CD14-positive monocyte (primary cell): Measurements from ENCODE around the gene LGALSL. TPM values are rescaled to one million over a fixed set of nuclear protein-coding genes. Genes with fewer than 3 reads are reported as not detected.

Source experiments
- DNase-seq, 3 donors: peaks; one replicate each; pipeline ENCODE4 v3.0.0-alpha.2; 2011 to 2022
- H2AFZ ChIP-seq: 2 replicates; pipeline ENCODE4 v1.6.0; 2012; ENCODE audit warnings: mild to moderate bottlenecking, low read depth, low read length, inconsistent platforms; ENCODE audit not compliant: insufficient read depth, poor library complexity, severe bottlenecking
- H3K27ac ChIP-seq, 2 donors: 1 replicate in 1 of 2; 2 replicates in 1 of 2; pipeline ENCODE4 v1.5.1; 2012 to 2013; ENCODE audit warnings: low read length in 2 of 2, control low read depth in 1 of 2, inconsistent platforms in 1 of 2, low read depth in 1 of 2, mild to moderate bottlenecking in 1 of 2
- H3K27me3 ChIP-seq, 2 donors: one replicate each; pipeline versions ENCODE4 v1.6.0 to v1.6.1; 2011 to 2013; ENCODE audit warnings: low read length in 2 of 2; ENCODE audit not compliant: control insufficient read depth in 2 of 2, insufficient read depth in 2 of 2
- H3K36me3 ChIP-seq, 2 donors: replicated peaks in 1 of 2; 1 replicate in 1 of 2; 2 replicates in 1 of 2; pipeline versions ENCODE4 v1.5.1 to v1.6.1; 2012 to 2013; ENCODE audit warnings: low read length in 2 of 2, control low read depth in 1 of 2, inconsistent platforms in 1 of 2, mild to moderate bottlenecking in 1 of 2; ENCODE audit not compliant: insufficient read depth in 2 of 2, control insufficient read depth in 1 of 2
- H3K4me1 ChIP-seq, 2 donors: 1 replicate in 1 of 2; 2 replicates in 1 of 2; pipeline versions ENCODE4 v1.5.1 to v1.6.1; 2012 to 2013; ENCODE audit warnings: low read length in 2 of 2, control low read depth in 1 of 2, inconsistent platforms in 1 of 2, mild to moderate bottlenecking in 1 of 2, moderate library complexity in 1 of 2; ENCODE audit not compliant: insufficient read depth in 2 of 2, control insufficient read depth in 1 of 2
- H3K4me2 ChIP-seq: replicated peaks from 2 replicates; pipeline ENCODE3; 2012; ENCODE audit warnings: low read length, moderate library complexity, mild to moderate bottlenecking; ENCODE audit not compliant: poor library complexity, severe bottlenecking; ENCODE audit errors: extremely low read depth
- H3K4me3 ChIP-seq, 3 experiments: fragments of 200-600 bp in 1 of 3; sonication (generic) in 1 of 3; replicated peaks in 1 of 3; 1 replicate in 2 of 3; 2 replicates in 1 of 3; pipeline ENCODE4 v1.5.1; 2011 to 2013; ENCODE audit warnings: low read length in 3 of 3, mild to moderate bottlenecking in 3 of 3, control low read depth in 2 of 3, low read depth in 2 of 3, inconsistent platforms in 1 of 3, moderate library complexity in 1 of 3
- H3K79me2 ChIP-seq: 2 replicates; pipeline ENCODE4 v1.6.0; 2012; ENCODE audit warnings: mild to moderate bottlenecking, control low read depth, inconsistent platforms, low read length, moderate library complexity; ENCODE audit not compliant: insufficient read depth
- H3K9ac ChIP-seq: 2 replicates; pipeline ENCODE4 v1.6.0; 2017; ENCODE audit warnings: low read length, mild to moderate bottlenecking; ENCODE audit not compliant: insufficient read depth, poor library complexity, severe bottlenecking
- H3K9me3 ChIP-seq, 2 donors: replicated peaks in 1 of 2; 1 replicate in 1 of 2; 2 replicates in 1 of 2; pipeline versions ENCODE4 v1.5.1 to v1.6.1; 2012 to 2013; ENCODE audit warnings: low read length in 2 of 2, control low read depth in 1 of 2; ENCODE audit not compliant: control insufficient read depth in 1 of 2, insufficient read depth in 1 of 2
- H4K20me1 ChIP-seq: 2 replicates; pipeline ENCODE4 v1.6.0; 2012; ENCODE audit warnings: mild to moderate bottlenecking, low read length, control low read depth, moderate library complexity; ENCODE audit not compliant: insufficient read depth
- H3K27ac Mint-ChIP-seq, 7 donors: one replicate each; pipeline ENCODE4 v1.8.0; 2020; ENCODE audit warnings: mild to moderate bottlenecking in 7 of 7, mixed read lengths in 7 of 7, moderate library complexity in 6 of 7, inconsistent platforms in 2 of 7
- H3K27me3 Mint-ChIP-seq, 3 donors: one replicate each; pipeline ENCODE4 v1.8.0; 2021 to 2022; ENCODE audit warnings: low read depth in 3 of 3, mild to moderate bottlenecking in 3 of 3, mixed read lengths in 3 of 3, moderate library complexity in 3 of 3, inconsistent platforms in 1 of 3
- H3K36me3 Mint-ChIP-seq, 2 donors: one replicate each; pipeline ENCODE4 v1.8.0; 2020; ENCODE audit warnings: mixed read lengths in 2 of 2, inconsistent platforms in 1 of 2, mild to moderate bottlenecking in 1 of 2
- H3K4me1 Mint-ChIP-seq: one replicate; pipeline ENCODE4 v1.8.0; 2020; ENCODE audit warnings: mild to moderate bottlenecking, mixed read lengths
- H3K4me3 Mint-ChIP-seq, 2 donors: one replicate each; pipeline ENCODE4 v1.8.0; 2020; ENCODE audit warnings: mild to moderate bottlenecking in 2 of 2, mixed read lengths in 2 of 2, moderate library complexity in 1 of 2
- H3K9me3 Mint-ChIP-seq, 7 donors: one replicate each; pipeline ENCODE4 v1.8.0; 2020 to 2022; ENCODE audit warnings: mixed read lengths in 7 of 7, mild to moderate bottlenecking in 6 of 7, moderate library complexity in 6 of 7, inconsistent platforms in 2 of 7
- WGBS: methylation state at CpG from one replicate; pipeline ENCODE4 v1.1.5; 2013; ENCODE audit warnings: missing lambda C conversion rate; ENCODE audit not compliant: insufficient coverage; 5-methylcytosine and 5-hydroxymethylcytosine counted together
- intact Hi-C, 2 donors: fragments of 100-400 bp; cut with micrococcal nuclease; formaldehyde crosslinking; loops; one replicate each; pipeline versions ENCODE4 v1.15.0 to v1.15.1; 2023
- polyA plus RNA-seq, 3 donors: library from polyadenylated mRNA; depleted of rRNA in 1 of 3; unstranded in 2 of 3; stranded (reverse) in 1 of 3; fragments of 300-500 nt in 2 of 3; fragments of >200 nt in 1 of 3; fragmentation: Illumina TruSeq in 2 of 3; gene quantifications; 1 replicate in 2 of 3; 2 replicates in 1 of 3; pipeline ENCODE4 v1.2.3, GENCODE V29; 2012 to 2021
- TF ChIP-seq, protein P1 (sequence below): fragments of 200-600 bp; IDR thresholded peaks from one replicate; pipeline ENCODE4 v1.8.0; 2022; ENCODE audit warnings: antibody characterized with exemption, mild to moderate bottlenecking

LGALSL gene
- polyA plus RNA-seq, 3 donors: 0.04 to 0.30 (median 0.22) TPM

DNA sequence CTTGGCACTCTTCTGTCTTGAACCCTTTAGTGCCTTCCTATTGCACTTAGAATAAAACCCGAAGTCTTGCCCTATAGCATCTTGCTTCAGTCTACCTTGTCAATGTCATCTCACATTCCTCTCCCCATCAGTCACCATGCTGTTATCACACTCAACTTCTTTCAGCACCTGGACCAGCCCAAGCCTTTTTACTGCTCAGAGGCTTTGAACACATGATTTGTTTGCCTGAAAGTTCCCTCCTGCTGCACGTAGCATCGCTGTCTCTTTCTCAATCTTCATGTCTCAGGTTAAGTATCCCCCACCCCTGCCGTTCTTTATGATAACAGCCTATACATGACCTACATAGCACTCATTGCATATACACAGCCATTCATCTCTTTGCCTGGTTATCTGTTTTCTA is 41.3 kb upstream of the LGALSL start:
- no peak overlapping the region for H3K9ac ChIP-seq
- Mint-ChIP-seq H3K4me1 (peaks cover 25% of the 10 kb centered on the region), H3K36me3 (no peaks in the 10 kb centered on the region), H3K4me3 (no peak overlapping the region), H3K27ac (no peak overlapping the region), H3K27me3 (no peaks in the 10 kb centered on the region), H3K9me3 (no peaks in the 10 kb centered on the region)
- no peak overlapping the region for H3K4me2 ChIP-seq
- WGBS: 94% methylated on average over 4 of the region's 4 CpGs
- intact Hi-C loops: no loop called here
- H3K9me3 ChIP-seq: no peaks in the 10 kb centered on the region
- no peak overlapping the region for H3K27ac ChIP-seq
- peaks cover 16 to 18% of the 10 kb centered on the region in 2 donors for H3K4me1 ChIP-seq
- DNase-seq: no peak
- TF ChIP-seq, protein P1, sequence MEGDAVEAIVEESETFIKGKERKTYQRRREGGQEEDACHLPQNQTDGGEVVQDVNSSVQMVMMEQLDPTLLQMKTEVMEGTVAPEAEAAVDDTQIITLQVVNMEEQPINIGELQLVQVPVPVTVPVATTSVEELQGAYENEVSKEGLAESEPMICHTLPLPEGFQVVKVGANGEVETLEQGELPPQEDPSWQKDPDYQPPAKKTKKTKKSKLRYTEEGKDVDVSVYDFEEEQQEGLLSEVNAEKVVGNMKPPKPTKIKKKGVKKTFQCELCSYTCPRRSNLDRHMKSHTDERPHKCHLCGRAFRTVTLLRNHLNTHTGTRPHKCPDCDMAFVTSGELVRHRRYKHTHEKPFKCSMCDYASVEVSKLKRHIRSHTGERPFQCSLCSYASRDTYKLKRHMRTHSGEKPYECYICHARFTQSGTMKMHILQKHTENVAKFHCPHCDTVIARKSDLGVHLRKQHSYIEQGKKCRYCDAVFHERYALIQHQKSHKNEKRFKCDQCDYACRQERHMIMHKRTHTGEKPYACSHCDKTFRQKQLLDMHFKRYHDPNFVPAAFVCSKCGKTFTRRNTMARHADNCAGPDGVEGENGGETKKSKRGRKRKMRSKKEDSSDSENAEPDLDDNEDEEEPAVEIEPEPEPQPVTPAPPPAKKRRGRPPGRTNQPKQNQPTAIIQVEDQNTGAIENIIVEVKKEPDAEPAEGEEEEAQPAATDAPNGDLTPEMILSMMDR: no peak
- no peaks in the 10 kb centered on the region for H4K20me1 ChIP-seq
- H3K27me3 ChIP-seq: no peaks in the 10 kb centered on the region
- H3K36me3 ChIP-seq: no peaks in the 10 kb centered on the region
- H2AFZ ChIP-seq: no peak overlapping the region
- no peak overlapping the region for H3K4me3 ChIP-seq
- no peaks in the 10 kb centered on the region for H3K79me2 ChIP-seq

DNA sequence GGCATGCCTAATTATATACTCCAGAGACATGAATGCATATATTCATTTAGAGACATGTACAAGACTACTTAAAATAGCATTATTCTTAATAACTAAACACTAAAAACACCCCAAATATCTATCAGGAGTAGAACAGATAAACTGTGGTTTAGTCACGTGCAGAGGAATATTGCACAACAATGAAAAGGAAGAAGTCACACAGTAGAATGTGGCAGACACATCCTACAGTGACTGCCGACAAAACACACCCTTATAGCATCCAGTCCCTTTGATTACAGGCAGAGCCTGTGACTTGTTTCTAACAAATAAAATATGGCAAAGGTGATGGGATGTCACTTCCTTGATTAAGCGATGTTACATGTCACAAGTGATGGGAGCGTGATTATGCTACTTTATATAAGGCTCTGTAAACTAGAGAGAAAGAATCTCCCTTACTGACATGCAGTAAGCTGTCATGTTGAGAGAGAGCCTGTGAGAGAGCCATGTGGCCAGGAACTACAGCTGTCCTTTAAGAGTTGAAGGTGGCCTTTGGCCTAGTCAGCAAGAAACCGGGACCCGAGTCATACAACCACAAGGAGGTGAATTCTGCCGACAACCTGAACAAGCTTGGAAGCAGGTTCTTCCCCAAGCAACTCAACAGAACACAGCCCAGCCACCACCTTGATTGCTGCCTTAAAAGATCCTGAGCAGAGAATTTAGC is 39.1 kb upstream of the LGALSL start:
- peaks cover 25% of the 10 kb centered on the region for H3K4me1 Mint-ChIP-seq
- DNase-seq: peak; percentile 20 to 38 (median 34)
- H3K36me3 Mint-ChIP-seq: no peaks in the 10 kb centered on the region
- Histone ChIP-seq H3K4me2 (no peak overlapping the region), H3K27ac (no peak overlapping the region), H4K20me1 (no peaks in the 10 kb centered on the region), H2AFZ (no peak overlapping the region), H3K4me1 (peaks cover 16 to 18% of the 10 kb centered on the region in 2 donors), H3K4me3 (no peak overlapping the region), H3K9me3 (no peaks in the 10 kb centered on the region), H3K9ac (no peak overlapping the region), H3K36me3 (no peaks in the 10 kb centered on the region), H3K79me2 (no peaks in the 10 kb centered on the region), H3K27me3 (no peaks in the 10 kb centered on the region)
- intact Hi-C loops: no loop called here
- no peaks in the 10 kb centered on the region for H3K27me3 Mint-ChIP-seq
- WGBS: no CpG with 5 or more reads among the region's 7 CpGs
- peak overlapping the region in 1 of 7 donors; percentile 16 for H3K27ac Mint-ChIP-seq
- no peak overlapping the region for H3K4me3 Mint-ChIP-seq
- H3K9me3 Mint-ChIP-seq: no peaks in the 10 kb centered on the region
- TF ChIP-seq, protein P1: no peak
